H1 (cell line): ENCODE results near the gene PPA2. TPM values are rescaled to one million over a fixed set of nuclear protein-coding genes. Genes with fewer than 3 reads are reported as not detected.

Experiments
- CTCF ChIA-PET: fragments of 300-600 bp; sonication (Branson Sonifier 250); formaldehyde crosslinking; loops from one replicate; lab custom pipeline; 2021; ENCODE audit not compliant: partially characterized antibody; lab: Charles Lee
- POLR2A ChIA-PET: fragments of 300-600 bp; sonication (Branson Sonifier 250); formaldehyde crosslinking; loops from one replicate; lab custom pipeline; 2021; ENCODE audit warnings: inconsistent platforms; ENCODE audit not compliant: partially characterized antibody; lab: Charles Lee
- DNase-seq, 2 experiments: peaks; one replicate each; pipeline versions ENCODE4 v3.0.0 to v3.0.0-alpha.2; 2010 to 2022; ENCODE audit warnings: low spot score in 2 of 2, low read depth in 1 of 2, mixed read lengths in 1 of 2
- FAIRE-seq: peaks from 2 replicates; lab custom pipeline; 2011; peaks lifted over from hg19 to GRCh38; lab: Jason Lieb, UNC
- H2AFZ ChIP-seq: 2 replicates; pipeline ENCODE4 v1.8.1; 2012; ENCODE audit warnings: low read length, inconsistent platforms
- H2AK5ac ChIP-seq: 2 replicates; pipeline ENCODE4 v1.6.1; 2013; ENCODE audit warnings: low read depth, low read length
- H2BK120ac ChIP-seq: replicated peaks from 2 replicates; pipeline ENCODE3; 2013; ENCODE audit warnings: low read depth, low read length, inconsistent platforms
- H2BK12ac ChIP-seq: 2 replicates; pipeline ENCODE4 v1.6.1; 2013; ENCODE audit warnings: low read depth, low read length
- H2BK15ac ChIP-seq: 2 replicates; pipeline ENCODE4 v1.6.1; 2013; ENCODE audit warnings: low read length
- H2BK20ac ChIP-seq: 2 replicates; pipeline ENCODE4 v1.6.1; 2013; ENCODE audit warnings: low read length
- H2BK5ac ChIP-seq: 2 replicates; pipeline ENCODE4 v1.6.1; 2013; ENCODE audit warnings: low read depth, low read length
- H3K14ac ChIP-seq: 2 replicates; pipeline ENCODE4 v1.6.1; 2013; ENCODE audit warnings: inconsistent platforms; ENCODE audit not compliant: insufficient read length
- H3K18ac ChIP-seq: 2 replicates; pipeline ENCODE4 v1.6.1; 2013; ENCODE audit warnings: low read length; ENCODE audit errors: extremely low read depth
- H3K23ac ChIP-seq: 2 replicates; pipeline ENCODE4 v1.6.1; 2013; ENCODE audit warnings: inconsistent platforms; ENCODE audit not compliant: insufficient read length
- H3K23me2 ChIP-seq: 2 replicates; pipeline ENCODE4 v1.6.1; 2013; ENCODE audit warnings: low read depth, low read length
- H3K27ac ChIP-seq: 2 replicates; pipeline ENCODE4 v1.6.1; 2011; ENCODE audit warnings: low read depth, low read length, inconsistent platforms
- H3K27me3 ChIP-seq, 4 experiments: replicated peaks in 1 of 4; 1 replicate in 1 of 4; 2 replicates in 3 of 4; pipeline versions ENCODE4 v1.6.1 to v1.8.1; 2011 to 2013; ENCODE audit warnings: low read length in 3 of 4, mild to moderate bottlenecking in 3 of 4, inconsistent platforms in 2 of 4, mixed read lengths in 2 of 4, moderate library complexity in 1 of 4; ENCODE audit not compliant: control insufficient read depth in 3 of 4, insufficient read depth in 3 of 4; ENCODE audit errors: extremely low read depth in 1 of 4
- H3K36me3 ChIP-seq, 4 experiments: 2 replicates each; pipeline versions ENCODE4 v1.6.1 to v1.8.1; 2011 to 2013; ENCODE audit warnings: mild to moderate bottlenecking in 4 of 4, low read length in 3 of 4, moderate library complexity in 2 of 4, control low read depth in 1 of 4, inconsistent platforms in 1 of 4; ENCODE audit not compliant: insufficient read depth in 4 of 4, control insufficient read depth in 2 of 4
- H3K4ac ChIP-seq: replicated peaks from 2 replicates; pipeline ENCODE3; 2013; ENCODE audit warnings: low read length, low read depth, mixed read lengths, inconsistent platforms; ENCODE audit not compliant: insufficient read length
- H3K4me1 ChIP-seq, 4 experiments: replicated peaks in 1 of 4; 1 replicate in 1 of 4; 2 replicates in 3 of 4; pipeline versions ENCODE4 v1.6.1 to v1.8.1; 2011 to 2013; ENCODE audit warnings: low read length in 3 of 4, inconsistent platforms in 2 of 4, mixed read lengths in 1 of 4; ENCODE audit not compliant: insufficient read depth in 4 of 4, control insufficient read depth in 3 of 4
- H3K4me2 ChIP-seq, 2 experiments: 2 replicates each; pipeline versions ENCODE4 v1.6.1 to v1.8.1; 2011 to 2013; ENCODE audit warnings: low read depth in 2 of 2, low read length in 2 of 2, control low read depth in 1 of 2, inconsistent platforms in 1 of 2, mild to moderate bottlenecking in 1 of 2; ENCODE audit not compliant: insufficient read depth in 1 of 2
- H3K4me3 ChIP-seq, 4 experiments: fragments of 200-600, 300-600 bp in 1 of 4; sonication (generic), shearing (Covaris generic), sonication (Bioruptor Twin) in 1 of 4; 2 replicates each; pipeline versions ENCODE4 v1.5.1 to v1.8.1; 2011 to 2016; ENCODE audit warnings: low read length in 4 of 4, low read depth in 3 of 4, control low read depth in 2 of 4, inconsistent platforms in 2 of 4, mild to moderate bottlenecking in 2 of 4, mixed read lengths in 1 of 4, moderate library complexity in 1 of 4; ENCODE audit not compliant: insufficient read depth in 2 of 4; ENCODE audit errors: extremely low read depth in 1 of 4
- H3K56ac ChIP-seq: replicated peaks from 2 replicates; pipeline ENCODE3; 2013; ENCODE audit warnings: low read depth, mild to moderate bottlenecking, mixed read lengths, low read length, inconsistent platforms; ENCODE audit not compliant: insufficient read length
- H3K79me1 ChIP-seq: 2 replicates; pipeline ENCODE4 v1.6.1; 2013; ENCODE audit warnings: low read depth, low read length, control low read depth
- H3K79me2 ChIP-seq, 2 experiments: 2 replicates each; pipeline versions ENCODE4 v1.6.1 to v1.8.1; 2012 to 2013; ENCODE audit warnings: low read length in 2 of 2, mild to moderate bottlenecking in 2 of 2, inconsistent platforms in 1 of 2; ENCODE audit not compliant: insufficient read depth in 2 of 2, control insufficient read depth in 1 of 2
- H3K9ac ChIP-seq, 4 experiments: replicated peaks in 1 of 4; 1 replicate in 1 of 4; 2 replicates in 3 of 4; pipeline versions ENCODE4 v1.6.1 to v1.8.1; 2011 to 2013; ENCODE audit warnings: low read depth in 3 of 4, low read length in 3 of 4, control low read depth in 2 of 4, mild to moderate bottlenecking in 2 of 4, moderate library complexity in 2 of 4, inconsistent platforms in 1 of 4; ENCODE audit errors: extremely low read depth in 1 of 4
- H3K9me3 ChIP-seq, 2 experiments: 2 replicates each; pipeline versions ENCODE4 v1.6.1 to v1.8.1; 2012 to 2013; ENCODE audit warnings: mild to moderate bottlenecking in 2 of 2, moderate library complexity in 2 of 2, control low read depth in 1 of 2, inconsistent platforms in 1 of 2, low read depth in 1 of 2, low read length in 1 of 2, mixed read lengths in 1 of 2; ENCODE audit not compliant: insufficient read depth in 2 of 2
- H4K20me1 ChIP-seq, 2 experiments: replicated peaks in 1 of 2; 2 replicates each; pipeline versions ENCODE3 to v1.8.1; 2011 to 2013; ENCODE audit warnings: inconsistent platforms in 2 of 2, low read length in 2 of 2, mild to moderate bottlenecking in 1 of 2; ENCODE audit not compliant: insufficient read depth in 2 of 2, control insufficient read depth in 1 of 2
- H4K5ac ChIP-seq: 2 replicates; pipeline ENCODE4 v1.6.1; 2013; ENCODE audit warnings: low read length, low read depth, mixed read lengths, inconsistent platforms; ENCODE audit not compliant: insufficient read length
- H4K8ac ChIP-seq: 2 replicates; pipeline ENCODE4 v1.8.0; 2013; ENCODE audit warnings: mild to moderate bottlenecking, moderate library complexity, low read length, inconsistent platforms; ENCODE audit not compliant: insufficient read depth; ENCODE audit errors: extremely low read depth
- H4K91ac ChIP-seq: replicated peaks from 2 replicates; pipeline ENCODE3; 2013; ENCODE audit warnings: low read length, mixed read lengths, inconsistent platforms; ENCODE audit not compliant: insufficient read length
- CEBPB ChIP-seq: IDR thresholded peaks from 2 replicates; pipeline ENCODE4 v1.6.1; 2012; ENCODE audit warnings: low read depth, low read length
- CTBP2 ChIP-seq: IDR thresholded peaks from 2 replicates; pipeline ENCODE4 v1.7.0; 2011; ENCODE audit warnings: borderline replicate concordance, mild to moderate bottlenecking, moderate library complexity, mixed read lengths, low read length; ENCODE audit not compliant: insufficient read depth, insufficient read length
- POLR2A ChIP-seq, 2 experiments: IDR thresholded peaks; 1 replicate in 1 of 2; 2 replicates in 1 of 2; pipeline ENCODE4 v1.6.1; 2011; ENCODE audit warnings: low read depth in 2 of 2, low read length in 2 of 2, mild to moderate bottlenecking in 2 of 2; ENCODE audit errors: control extremely low read depth in 1 of 2
- RBBP5 ChIP-seq: IDR thresholded peaks from 2 replicates; pipeline ENCODE4 v1.7.1; 2012; ENCODE audit warnings: low read depth, mild to moderate bottlenecking, inconsistent platforms, low read length, moderate library complexity, borderline replicate concordance
- RFX5 ChIP-seq: IDR thresholded peaks from 2 replicates; pipeline ENCODE4 v1.6.1; 2011; ENCODE audit warnings: low read depth, low read length, improper control_type of control experiment, borderline replicate concordance
- SIRT6 ChIP-seq: IDR thresholded peaks from one replicate; pipeline ENCODE4 v1.7.1; 2012; ENCODE audit warnings: low read length, inconsistent platforms
- SIX5 ChIP-seq: IDR thresholded peaks from 2 replicates; pipeline ENCODE4 v1.6.1; 2011; ENCODE audit warnings: mild to moderate bottlenecking, low read depth, low read length
- SUZ12 ChIP-seq: fragments of 200-600 bp; sonication (generic); IDR thresholded peaks from 2 replicates; pipeline ENCODE4 v1.6.1; 2012; ENCODE audit warnings: mild to moderate bottlenecking, inconsistent platforms, low read length, moderate library complexity, mixed read lengths
- TAF1 ChIP-seq: IDR thresholded peaks from 2 replicates; pipeline ENCODE4 v1.6.1; 2011; ENCODE audit warnings: mild to moderate bottlenecking, low read depth, low read length
- TEAD4 ChIP-seq: IDR thresholded peaks from 2 replicates; pipeline ENCODE4 v1.6.1; 2012; ENCODE audit warnings: low read depth, low read length, inconsistent platforms, mixed read lengths
- WGBS, 2 experiments: shearing (Covaris generic) in 1 of 2; methylation state at CpG; one replicate each; pipeline versions ENCODE4 v1.1.6 to v1.1.7; 2013 to 2015; ENCODE audit warnings: low lambda C conversion rate in 2 of 2, mixed read lengths in 2 of 2, inconsistent platforms in 1 of 2, low coverage in 1 of 2, missing lambda C conversion rate in 1 of 2; ENCODE audit not compliant: insufficient replicate concordance in 2 of 2, insufficient coverage in 1 of 2, insufficient read length in 1 of 2; ENCODE audit errors: extremely low coverage in 1 of 2, missing lambda C conversion rate in 1 of 2; 5-methylcytosine and 5-hydroxymethylcytosine counted together
- polyA plus RNA-seq, 7 experiments: library from polyadenylated mRNA; depleted of rRNA in 3 of 7; stranded (reverse) in 5 of 7; unstranded in 2 of 7; fragments of >200 nt in 5 of 7; fragments of 200-250 nt in 2 of 7; gene quantifications; 1 replicate in 5 of 7; 2 replicates in 1 of 7; 4 replicates in 1 of 7; pipeline versions ENCODE4 v1.2.1 to v1.2.3, GENCODE V29; 2011 to 2013; ENCODE audit warnings: missing spikeins in 2 of 7, mixed read lengths in 2 of 7
- total RNA-seq: library from RNA; stranded (reverse); fragmentation: NEBNext Ultra II Directional; extraction: Animal tissue kit (Norgen Biotek cat#: 25700); gene quantifications from 2 replicates; pipeline ENCODE4 v1.2.1, GENCODE V29; 2021
- TF ChIP-seq, protein P1 (sequence below): IDR thresholded peaks from 2 replicates; pipeline ENCODE4 v1.6.1; 2012; ENCODE audit warnings: inconsistent platforms

The PPA2 gene
- total and polyA plus RNA-seq, 2 of the 8 experiments (the other 6 are each of a cell fraction or from before 2014, with no cell fraction given), result 24.9 to 62.7 TPM

DNA sequence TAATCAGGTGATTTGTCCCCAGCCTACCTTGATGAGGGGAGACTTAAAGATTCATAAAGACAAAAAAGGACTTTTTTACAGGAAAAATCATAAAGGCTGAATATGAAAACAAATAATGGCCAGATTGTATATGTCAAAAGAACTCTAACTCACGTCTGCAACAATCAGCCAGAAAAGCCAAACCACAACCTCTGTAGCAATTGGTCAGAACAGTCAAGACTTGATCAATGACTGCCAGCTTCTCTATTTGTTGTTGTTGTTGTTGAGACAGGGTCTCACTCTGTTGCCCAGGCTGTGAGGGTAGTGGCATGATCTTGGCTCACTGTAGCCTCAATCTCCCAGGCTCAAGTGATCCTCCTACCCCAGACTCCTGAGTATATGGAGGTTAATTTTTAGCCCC is 35.9 kb upstream of the PPA2 start:
- Histone ChIP-seq H2BK120ac (no peak overlapping the region), H4K5ac (no peak overlapping the region), H3K4me3 (no peak overlapping the region), H2BK15ac (no peak overlapping the region), H2AK5ac (no peak overlapping the region), H3K36me3 (no peaks in the 10 kb centered on the region), H3K27me3 (no peaks in the 10 kb centered on the region), H3K14ac (no peak overlapping the region), H3K4me2 (no peak overlapping the region), H4K20me1 (no peaks in the 10 kb centered on the region), H3K23me2 (no peaks in the 10 kb centered on the region), H3K4me1 (no peaks in the 10 kb centered on the region), H3K56ac (no peak overlapping the region), H3K4ac (no peak overlapping the region), H3K79me2 (no peaks in the 10 kb centered on the region), H3K23ac (no peak overlapping the region), H3K9ac (no peak overlapping the region), H4K8ac (no peak overlapping the region), H2BK20ac (no peak overlapping the region), H3K79me1 (no peaks in the 10 kb centered on the region), H2BK5ac (no peak overlapping the region), H2BK12ac (no peak overlapping the region), H4K91ac (no peak overlapping the region), H3K9me3 (no peaks in the 10 kb centered on the region), H3K27ac (no peak overlapping the region), H2AFZ (no peak overlapping the region), H3K18ac (no peak overlapping the region)
- ChIA-PET CTCF (interaction anchor here (0.6 kb wide), 1 partner anchor 62 kb away, joined by 4 read pairs; no protein-coding TSS in a partner anchor), POLR2A (no interaction called here)
- no peak for DNase-seq
- no peak for FAIRE-seq
- TF ChIP-seq SIX5, result no peak
- TF ChIP-seq RFX5, result no peak
- no peak for TF ChIP-seq CEBPB
- TF ChIP-seq RBBP5, result no peak
- TF ChIP-seq SIRT6, result no peak
- no peak for TF ChIP-seq CTBP2
- TF ChIP-seq SUZ12, result no peak
- no peak for TF ChIP-seq TAF1
- no peak for TF ChIP-seq TEAD4
- TF ChIP-seq, protein P1, sequence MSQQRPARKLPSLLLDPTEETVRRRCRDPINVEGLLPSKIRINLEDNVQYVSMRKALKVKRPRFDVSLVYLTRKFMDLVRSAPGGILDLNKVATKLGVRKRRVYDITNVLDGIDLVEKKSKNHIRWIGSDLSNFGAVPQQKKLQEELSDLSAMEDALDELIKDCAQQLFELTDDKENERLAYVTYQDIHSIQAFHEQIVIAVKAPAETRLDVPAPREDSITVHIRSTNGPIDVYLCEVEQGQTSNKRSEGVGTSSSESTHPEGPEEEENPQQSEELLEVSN, result no peak
- TF ChIP-seq POLR2A (IDR thresholded peaks at IDR 0.05; ENCODE audit: control extremely low read depth in 1 of 2, low read depth in 2 of 2, low read length in 2 of 2), result no peak
- TF ChIP-seq, all 59 proteins: peak for 0
- WGBS, 2 experiments, result 87% methylated on average over 1 of the region's 1 CpG; no CpG with 5 or more reads in 1 of the 2 experiments
